Hepatocyte (in vitro differentiated cells): ENCODE measurements around the gene PNPLA5.

Experiments
- CTCF ChIP-seq: fragments of 200-600 bp; sonication (generic); IDR thresholded peaks from 2 replicates; pipeline ENCODE4 v1.5.1; 2016; ENCODE audit warnings: antibody characterized with exemption, mild to moderate bottlenecking; ENCODE audit not compliant: poor library complexity
- EZH2 ChIP-seq: fragments of 200-600 bp; sonication (generic); IDR thresholded peaks from 2 replicates; pipeline ENCODE4 v1.6.1; 2016; ENCODE audit warnings: antibody characterized with exemption, mild to moderate bottlenecking, borderline replicate concordance

GRCh38 chr22:43854121-43854785 is 37.6 kb downstream of the PNPLA5 start:
- TF ChIP-seq EZH2 (no peak), CTCF (no peak)
